Neural progenitor cell (in vitro differentiated cells): Measurements from ENCODE around the gene IFTAP. TPM values are rescaled to one million over a fixed set of nuclear protein-coding genes. Genes with fewer than 3 reads are reported as not detected.

Experiments
- DNase-seq: peaks from one replicate; pipeline ENCODE4 v3.0.0-alpha.2; 2016; ENCODE audit warnings: low spot score
- H2AFZ ChIP-seq: fragments of 200-600 bp; sonication (generic); replicated peaks from 2 replicates; pipeline ENCODE4 v1.6.1; 2016; ENCODE audit warnings: antibody characterized with exemption
- H3F3A ChIP-seq: fragments of 200-600 bp; sonication (generic); 2 replicates; pipeline ENCODE4 v1.6.1; 2016; ENCODE audit warnings: antibody characterized with exemption, low read depth
- H3K27ac ChIP-seq: fragments of 200-600 bp; sonication (generic); 2 replicates; pipeline ENCODE4 v1.5.1; 2016; ENCODE audit warnings: mild to moderate bottlenecking
- H3K27me3 ChIP-seq: fragments of 200-600 bp; sonication (generic); 2 replicates; pipeline ENCODE4 v1.6.1; 2016; ENCODE audit warnings: mild to moderate bottlenecking, moderate library complexity
- H3K36me3 ChIP-seq: fragments of 200-600 bp; sonication (generic); 2 replicates; pipeline ENCODE4 v1.5.1; 2016
- H3K4me1 ChIP-seq: fragments of 200-600 bp; sonication (generic); 2 replicates; pipeline ENCODE4 v1.6.1; 2016; ENCODE audit warnings: mixed run types
- H3K4me2 ChIP-seq: fragments of 200-600 bp; sonication (generic); 2 replicates; pipeline ENCODE4 v1.6.1; 2016
- H3K4me3 ChIP-seq: fragments of 200-600 bp; sonication (generic); 2 replicates; pipeline ENCODE4 v1.5.1; 2016
- H3K79me2 ChIP-seq: fragments of 200-600 bp; sonication (generic); 2 replicates; pipeline ENCODE4 v1.6.1; 2016; ENCODE audit warnings: low read depth
- H3K9ac ChIP-seq: fragments of 200-600 bp; sonication (generic); 2 replicates; pipeline ENCODE4 v1.6.1; 2016
- H3K9me3 ChIP-seq: fragments of 200-600 bp; sonication (generic); 2 replicates; pipeline ENCODE4 v1.5.1; 2016; ENCODE audit warnings: low read depth
- H4K20me1 ChIP-seq: fragments of 200-600 bp; sonication (generic); 2 replicates; pipeline ENCODE4 v1.6.1; 2016; ENCODE audit warnings: low read depth
- H3K27ac Mint-ChIP-seq: 3 replicates; pipeline ENCODE4 v1.8.0; 2021; ENCODE audit warnings: mixed read lengths
- H3K27me3 Mint-ChIP-seq: 2 replicates; pipeline ENCODE4 v1.8.0; 2022; ENCODE audit warnings: low read depth, mild to moderate bottlenecking, inconsistent platforms, moderate library complexity, mixed read lengths; ENCODE audit not compliant: insufficient read depth
- H3K36me3 Mint-ChIP-seq: 3 replicates; pipeline ENCODE4 v1.8.0; 2021; ENCODE audit warnings: mixed read lengths
- H3K4me1 Mint-ChIP-seq: 3 replicates; pipeline ENCODE4 v1.8.0; 2021; ENCODE audit warnings: mixed read lengths
- H3K4me3 Mint-ChIP-seq: 3 replicates; pipeline ENCODE4 v1.8.0; 2021; ENCODE audit warnings: mild to moderate bottlenecking, moderate library complexity, mixed read lengths
- H3K9me3 Mint-ChIP-seq: 3 replicates; pipeline ENCODE4 v1.8.0; 2020; ENCODE audit warnings: mixed read lengths
- CTCF ChIP-seq: fragments of 200-600 bp; sonication (generic); IDR thresholded peaks from 2 replicates; pipeline ENCODE4 v1.5.1; 2017; ENCODE audit warnings: antibody characterized with exemption, mild to moderate bottlenecking
- EZH2 ChIP-seq: fragments of 200-600 bp; sonication (generic); IDR thresholded peaks from 2 replicates; pipeline ENCODE4 v1.6.1; 2017; ENCODE audit warnings: antibody characterized with exemption, mild to moderate bottlenecking, moderate library complexity
- EZH2phosphoT487 ChIP-seq: fragments of 200-600 bp; sonication (generic); IDR thresholded peaks from 2 replicates; pipeline ENCODE4 v1.6.1; 2017; ENCODE audit warnings: antibody characterized with exemption
- total RNA-seq: library from RNA; depleted of rRNA; stranded (reverse); fragments of >200 nt; gene quantifications from 2 replicates; pipeline ENCODE4 v1.2.3, GENCODE V29; 2015; ENCODE audit warnings: low replicate concordance

The IFTAP gene
- total RNA-seq, 1 donor from 2014 or later = 112 TPM

GRCh38 chr11:36574486-36574885, 19.8 kb upstream of the IFTAP start:
- Mint-ChIP-seq H3K4me1 (no peaks in the 10 kb centered on the region), H3K9me3 (no peaks in the 10 kb centered on the region), H3K36me3 (no peaks in the 10 kb centered on the region), H3K27ac (no peak overlapping the region), H3K4me3 (no peak overlapping the region), H3K27me3 (peaks cover 5% of the 10 kb centered on the region)
- Histone ChIP-seq H3K36me3 (no peaks in the 10 kb centered on the region), H3K27ac (no peak overlapping the region), H3K4me3 (no peak overlapping the region), H3K79me2 (no peaks in the 10 kb centered on the region), H3K4me2 (no peak overlapping the region), H3F3A (no peaks in the 10 kb centered on the region), H3K9me3 (no peaks in the 10 kb centered on the region), H3K27me3 (peaks cover 13% of the 10 kb centered on the region), H3K4me1 (no peaks in the 10 kb centered on the region), H3K9ac (no peak overlapping the region), H2AFZ (no peak overlapping the region), H4K20me1 (no peaks in the 10 kb centered on the region)
- no peak for DNase-seq
- TF ChIP-seq EZH2phosphoT487 (no peak), EZH2 (no peak), CTCF (no peak)

- no peaks in the 10 kb centered on the region for H3K4me1 ChIP-seq
- H3K9me3 ChIP-seq = no peaks in the 10 kb centered on the region
- no peak overlapping the region for H3K27ac ChIP-seq
- Mint-ChIP-seq H3K9me3 (peaks cover 7% of the 10 kb centered on the region), H3K27ac (no peak overlapping the region), H3K27me3 (peaks cover 5% of the 10 kb centered on the region), H3K4me3 (no peak overlapping the region), H3K4me1 (no peaks in the 10 kb centered on the region), H3K36me3 (no peaks in the 10 kb centered on the region)
- H3K79me2 ChIP-seq = no peaks in the 10 kb centered on the region
- H3K4me2 ChIP-seq = no peak overlapping the region
- no peak overlapping the region for H3K9ac ChIP-seq
- TF ChIP-seq EZH2phosphoT487 = no peak
- no peak for TF ChIP-seq EZH2
- no peak for TF ChIP-seq CTCF
- no peaks in the 10 kb centered on the region for H3K27me3 ChIP-seq
- no peak overlapping the region for H2AFZ ChIP-seq
- no peak overlapping the region for H3K4me3 ChIP-seq
- H4K20me1 ChIP-seq = no peaks in the 10 kb centered on the region
- no peaks in the 10 kb centered on the region for H3F3A ChIP-seq
- H3K36me3 ChIP-seq = no peaks in the 10 kb centered on the region
- DNase-seq = no peak
These were observed 16.9 kb upstream of the IFTAP start for GRCh38 chr11:36577373-36577772.

DNA sequence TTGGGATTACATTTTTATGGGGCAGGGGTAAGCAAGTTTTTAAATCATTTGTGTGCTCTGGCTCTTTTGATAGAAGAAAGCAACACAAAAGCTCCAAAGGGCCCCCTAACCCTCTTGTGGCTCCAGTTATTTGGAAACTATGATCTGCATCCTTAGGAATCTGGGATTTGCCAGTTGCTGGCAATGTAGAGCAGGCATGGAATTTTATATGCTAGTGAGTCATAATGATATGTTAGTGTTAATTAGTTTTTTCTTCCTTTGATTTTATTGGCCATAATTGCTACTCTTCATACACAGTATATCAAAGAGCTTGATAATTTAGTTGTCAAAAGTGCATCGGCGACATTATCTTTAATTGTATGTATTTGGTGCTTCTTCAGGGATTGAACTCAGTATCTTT, 16.4 kb upstream of the IFTAP start:
- Mint-ChIP-seq H3K27ac (no peak overlapping the region), H3K9me3 (peaks cover 7% of the 10 kb centered on the region), H3K36me3 (no peaks in the 10 kb centered on the region), H3K27me3 (peaks cover 5% of the 10 kb centered on the region), H3K4me1 (no peaks in the 10 kb centered on the region), H3K4me3 (no peak overlapping the region)
- H3K9me3 ChIP-seq = no peaks in the 10 kb centered on the region
- no peak for DNase-seq
- no peak overlapping the region for H3K4me3 ChIP-seq
- H3F3A ChIP-seq = no peaks in the 10 kb centered on the region
- no peak for TF ChIP-seq CTCF
- TF ChIP-seq EZH2phosphoT487 = no peak
- no peak for TF ChIP-seq EZH2
- no peaks in the 10 kb centered on the region for H3K36me3 ChIP-seq
- H3K27ac ChIP-seq = no peak overlapping the region
- H4K20me1 ChIP-seq = no peaks in the 10 kb centered on the region
- no peak overlapping the region for H2AFZ ChIP-seq
- no peak overlapping the region for H3K9ac ChIP-seq
- H3K79me2 ChIP-seq = no peaks in the 10 kb centered on the region
- no peaks in the 10 kb centered on the region for H3K4me1 ChIP-seq
- no peak overlapping the region for H3K4me2 ChIP-seq
- H3K27me3 ChIP-seq = no peaks in the 10 kb centered on the region
